GM10248 (cell line): ENCODE results near the gene CCNL2.

Experiments used
- CTCF ChIA-PET: fragments of 300-600 bp; sonication (Branson Sonifier 250); formaldehyde crosslinking; extraction: SDS; loops from one replicate; lab custom pipeline; 2021; ENCODE audit warnings: antibody characterized with exemption; lab: Yijun Ruan, JAX
- POLR2A ChIA-PET: fragments of 350-650 bp; sonication (Branson Sonifier 250); formaldehyde crosslinking; extraction: SDS; loops from one replicate; lab custom pipeline; 2020; ENCODE audit warnings: antibody characterized with exemption; lab: Yijun Ruan, JAX
- DNase-seq: peaks from one replicate; pipeline ENCODE4 v3.0.0; 2012; ENCODE audit errors: extremely low spot score
- TF ChIP-seq, protein P1 (sequence below): IDR thresholded peaks from 2 replicates; pipeline ENCODE4 v1.5.1; 2012; ENCODE audit warnings: mild to moderate bottlenecking, low read depth; ENCODE audit errors: extremely low read depth, missing control alignments, control extremely low read depth

Gene CCNL2

DNA sequence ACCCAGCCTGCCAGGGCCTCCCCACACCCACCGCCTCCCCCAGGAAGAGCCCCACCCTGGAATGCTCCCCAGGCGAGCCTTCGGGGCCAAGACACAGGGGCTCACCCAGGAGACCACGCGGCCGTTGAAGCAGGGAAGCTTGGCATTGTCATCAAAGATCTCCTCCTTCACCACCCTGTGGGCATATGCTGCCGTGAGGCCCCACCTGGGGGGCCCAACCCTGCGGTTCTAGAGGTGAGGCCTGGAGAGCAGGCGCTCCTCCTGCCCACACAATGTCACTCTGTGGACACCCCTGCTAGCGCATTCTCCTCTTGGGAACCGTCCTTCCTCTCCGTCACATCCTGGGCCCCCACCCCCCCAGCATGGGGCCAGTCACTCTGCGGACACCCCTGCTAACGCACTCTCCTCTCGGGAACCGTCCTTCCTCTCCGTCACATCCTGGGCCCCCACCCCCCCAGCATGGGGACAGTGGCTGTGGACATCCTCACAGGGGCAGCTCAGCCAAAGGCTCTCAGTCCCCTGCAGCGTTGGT, 56.5 kb downstream of the CCNL2 start:
- CTCF ChIA-PET, result no interaction called here
- POLR2A ChIA-PET, result no interaction called here
- TF ChIP-seq, protein P1, sequence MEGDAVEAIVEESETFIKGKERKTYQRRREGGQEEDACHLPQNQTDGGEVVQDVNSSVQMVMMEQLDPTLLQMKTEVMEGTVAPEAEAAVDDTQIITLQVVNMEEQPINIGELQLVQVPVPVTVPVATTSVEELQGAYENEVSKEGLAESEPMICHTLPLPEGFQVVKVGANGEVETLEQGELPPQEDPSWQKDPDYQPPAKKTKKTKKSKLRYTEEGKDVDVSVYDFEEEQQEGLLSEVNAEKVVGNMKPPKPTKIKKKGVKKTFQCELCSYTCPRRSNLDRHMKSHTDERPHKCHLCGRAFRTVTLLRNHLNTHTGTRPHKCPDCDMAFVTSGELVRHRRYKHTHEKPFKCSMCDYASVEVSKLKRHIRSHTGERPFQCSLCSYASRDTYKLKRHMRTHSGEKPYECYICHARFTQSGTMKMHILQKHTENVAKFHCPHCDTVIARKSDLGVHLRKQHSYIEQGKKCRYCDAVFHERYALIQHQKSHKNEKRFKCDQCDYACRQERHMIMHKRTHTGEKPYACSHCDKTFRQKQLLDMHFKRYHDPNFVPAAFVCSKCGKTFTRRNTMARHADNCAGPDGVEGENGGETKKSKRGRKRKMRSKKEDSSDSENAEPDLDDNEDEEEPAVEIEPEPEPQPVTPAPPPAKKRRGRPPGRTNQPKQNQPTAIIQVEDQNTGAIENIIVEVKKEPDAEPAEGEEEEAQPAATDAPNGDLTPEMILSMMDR, result no peak
- DNase-seq, result no peak

DNA sequence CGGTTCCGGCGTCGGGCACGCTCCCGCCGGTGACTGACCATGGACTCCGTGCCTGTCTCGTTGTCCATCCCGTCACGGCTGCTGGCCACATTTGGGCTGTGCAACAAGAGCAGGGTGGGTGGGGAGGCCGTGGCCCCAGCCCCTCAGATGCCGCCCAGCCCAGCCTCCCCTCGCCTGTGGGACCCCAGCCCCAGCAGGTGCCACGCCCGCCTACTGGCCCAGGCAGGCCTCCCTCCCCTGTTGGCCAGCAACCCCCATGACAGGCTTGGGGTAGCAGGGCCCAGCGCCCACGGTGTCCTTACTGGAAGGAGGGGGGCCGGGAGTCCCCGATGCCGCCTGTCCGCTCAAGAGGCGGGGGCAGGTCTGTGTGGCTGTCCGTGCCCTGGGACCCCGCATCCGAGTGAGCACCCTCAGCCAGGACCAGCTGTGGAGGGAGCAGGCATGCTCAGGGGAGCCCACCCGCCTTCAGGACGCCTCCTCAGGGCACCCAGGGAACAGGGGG, 57.0 kb downstream of the CCNL2 start:
- CTCF ChIA-PET, result no interaction called here

DNA sequence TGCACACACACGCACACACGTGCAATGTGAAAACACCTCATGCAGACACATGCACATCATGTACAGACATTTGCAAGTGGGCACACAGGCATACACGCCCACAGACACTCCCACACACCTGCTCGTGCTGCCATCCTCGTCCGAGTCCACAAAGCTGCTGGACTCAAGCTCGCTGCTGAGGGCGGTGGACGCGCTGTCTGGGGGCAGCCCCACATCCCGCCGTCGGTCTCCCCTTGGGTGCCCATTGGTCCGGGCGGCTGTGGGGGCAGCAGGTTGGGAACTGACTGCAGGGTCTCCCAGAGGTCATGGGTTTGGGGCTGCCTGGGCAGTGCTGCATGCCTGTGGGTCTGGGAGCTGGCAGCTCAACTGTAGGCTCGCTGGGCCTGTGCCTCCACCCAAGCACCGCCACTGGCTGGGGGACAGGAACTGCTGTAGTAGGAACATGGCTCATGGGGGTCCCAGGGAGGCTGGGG, 57.5 kb downstream of the CCNL2 start:
- ChIA-PET POLR2A (no interaction called here), CTCF (no interaction called here)
- TF ChIP-seq, protein P1, result no peak
- DNase-seq, result no peak

More for the DNA sequence above, 57.0 kb downstream of the CCNL2 start:
- no peak for DNase-seq
- TF ChIP-seq, protein P1, result no peak
- POLR2A ChIA-PET, result no interaction called here

DNA sequence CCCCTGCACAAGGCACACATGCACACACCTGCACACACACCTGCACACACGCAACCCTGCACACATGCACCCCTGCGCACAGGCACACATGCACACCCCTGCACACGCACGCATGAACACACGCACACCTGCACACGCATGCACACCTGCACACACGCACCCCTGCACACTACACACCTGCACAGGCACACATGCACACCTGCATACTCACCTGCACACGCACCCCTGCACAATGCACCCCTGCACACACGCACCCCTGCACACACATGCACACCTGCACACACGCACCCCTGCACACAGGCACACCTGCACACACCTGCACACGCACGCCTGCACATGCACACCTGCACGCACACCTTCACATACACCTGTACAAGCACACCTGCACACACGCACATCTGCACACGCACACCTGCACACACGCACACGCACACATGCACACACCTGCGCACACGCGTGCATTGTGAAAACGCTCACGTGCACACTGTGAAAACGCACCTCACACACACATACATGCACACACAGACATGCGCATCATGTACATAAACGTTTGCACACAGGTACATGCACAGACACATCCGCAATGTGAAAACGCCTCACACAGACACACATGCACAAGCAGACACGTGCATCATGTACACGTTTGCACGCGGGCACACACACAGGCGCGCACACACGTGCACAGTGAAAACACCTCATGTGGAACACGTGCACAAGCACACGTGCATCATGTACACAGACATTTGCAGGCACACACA, 58.2 kb downstream of the CCNL2 start:
- TF ChIP-seq, protein P1, result no peak
- CTCF ChIA-PET, result no interaction called here
- POLR2A ChIA-PET, result no interaction called here
- DNase-seq, result no peak

DNA sequence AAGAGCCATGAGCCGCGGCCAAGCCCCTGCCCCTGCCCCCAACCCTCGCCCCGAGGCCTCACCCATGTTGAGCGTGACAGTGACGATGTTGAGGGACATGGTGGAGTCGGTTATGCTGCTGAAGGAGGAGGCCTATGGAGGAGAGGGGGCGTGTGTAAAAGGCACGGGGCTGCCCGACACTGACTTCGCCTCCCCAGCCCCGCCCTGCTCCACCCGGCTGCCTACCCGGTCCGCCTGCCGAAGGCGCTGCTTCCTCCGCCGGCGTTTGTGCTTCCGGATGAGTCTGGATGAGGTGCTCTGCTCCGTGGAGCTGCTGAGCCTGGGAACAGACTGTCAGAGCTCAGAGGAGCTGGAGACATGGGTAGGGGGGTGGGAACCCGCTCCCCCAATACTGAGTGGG, 59.0 kb downstream of the CCNL2 start:
- TF ChIP-seq, protein P1, result no peak
- no peak for DNase-seq
- POLR2A ChIA-PET, result no interaction called here
- CTCF ChIA-PET, result no interaction called here

DNA sequence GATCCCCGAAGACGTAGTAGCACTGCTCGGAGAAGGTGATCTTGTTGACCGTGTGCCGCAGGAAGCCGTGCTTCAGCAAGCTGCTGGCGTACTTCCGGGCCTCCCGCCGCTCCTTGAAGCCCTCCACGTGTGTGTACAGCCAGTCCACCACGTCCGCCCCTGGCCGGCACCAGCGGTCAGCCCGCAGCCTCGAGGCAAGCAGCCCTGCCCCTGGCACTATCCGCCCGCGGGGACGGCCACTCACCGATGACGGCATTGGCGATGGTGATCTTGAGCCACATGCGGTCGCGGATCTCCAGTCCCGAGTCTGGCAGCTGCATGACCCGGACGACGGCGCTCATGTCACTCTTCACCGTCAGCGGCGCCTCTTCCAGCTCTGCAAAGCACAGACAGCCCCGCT, 60.9 kb downstream of the CCNL2 start:
- ChIA-PET CTCF (interaction anchor here (0.9 kb wide), 1 partner anchor 10 kb away, joined by 4 read pairs; no protein-coding TSS in a partner anchor), POLR2A (no interaction called here)
- TF ChIP-seq, protein P1, result no peak
- no peak for DNase-seq
